ENCODE measurements around the gene ABCB8.
"Not testable (repeated sequence)": the region's sequence is repeated elsewhere in the genome, so short reads cannot be mapped to it uniquely, and the experiment has no call there.

The ABCB8 gene

GRCh38 chr7:151016505-151016904, 11.7 kb upstream of the ABCB8 start:
- no peak for DNase-seq

GRCh38 chr7:151016942-151017341, 11.3 kb upstream of the ABCB8 start:
- no peak for DNase-seq

- DNase-seq, result no peak
Measured at GRCh38 chr7:151017370-151017952, 10.8 kb upstream of the ABCB8 start.

- DNase-seq, result no peak
Measured at GRCh38 chr7:151017953-151018420, 10.3 kb upstream of the ABCB8 start.

GRCh38 chr7:151018421-151019129, 9.7 kb upstream of the ABCB8 start:
- DNase-seq, result no peak

- DNase-seq, result no peak
Measured at GRCh38 chr7:151019130-151019447, 9.2 kb upstream of the ABCB8 start.

GRCh38 chr7:151020231-151020630, 8.0 kb upstream of the ABCB8 start:
- no peak for DNase-seq

GRCh38 chr7:151023232-151023631, 5.0 kb upstream of the ABCB8 start:
- no peak for DNase-seq

- no peak for DNase-seq
Measured at GRCh38 chr7:151024435-151025056, 3.7 kb upstream of the ABCB8 start, which contains the start of gene ATG9B. TSS of gene ATG9B (minus strand) at chr7:151024494. CDS start at chr7:151024423, 71 bp downstream.

GRCh38 chr7:151025924-151026671, 2.2 kb upstream of the ABCB8 start:
- DNase-seq, result no peak

- DNase-seq, result not testable (repeated sequence)
Measured at GRCh38 chr7:151026771-151027727, 1.2 kb upstream of the ABCB8 start.

- DNase-seq, result not testable (repeated sequence)
Measured at GRCh38 chr7:151027728-151028130, 521 bp upstream of the ABCB8 start.

GRCh38 chr7:151028948-151029501, 775 bp downstream of the ABCB8 start:
- no peak for DNase-seq

GRCh38 chr7:151031011-151031410, 2.8 kb downstream of the ABCB8 start:
- DNase-seq, result no peak

GRCh38 chr7:151032936-151033863, 5.0 kb downstream of the ABCB8 start:
- DNase-seq, result no peak

- DNase-seq, result no peak
Measured at GRCh38 chr7:151033864-151034249, 5.6 kb downstream of the ABCB8 start.

- DNase-seq, result no peak
Measured at GRCh38 chr7:151034312-151035025, 6.2 kb downstream of the ABCB8 start.

GRCh38 chr7:151035026-151035717, 6.9 kb downstream of the ABCB8 start:
- DNase-seq, result no peak

- DNase-seq, result no peak
Measured at GRCh38 chr7:151035902-151036301, 7.7 kb downstream of the ABCB8 start.

Data from KG1 (cell line).